Measurements from ENCODE around the gene RSF1. TPM values are rescaled to one million over a fixed set of nuclear protein-coding genes. Genes with fewer than 3 reads are reported as not detected.
"Not testable (repeated sequence)": the region's sequence is repeated elsewhere in the genome, so short reads cannot be mapped to it uniquely, and the experiment has no call there.

RSF1 gene
- total RNA-seq (100 to 1,000 TPM; 107 to 112 TPM), polyA plus RNA-seq (10 to 100 TPM; 30.6 to 33.0 (median 32.5) TPM), total RNA-seq (63.5 to 192 (median 144) reads per million in 6 experiments)

GRCh38 chr11:77820565-77821348 is at the start of gene RSF1, which contains the start of gene AAMDC:
Gene RSF1, minus strand, starts transcription at chr11:77820722. Its CDS starts 8 bp downstream, at chr11:77820714.
Gene AAMDC, plus strand, starts transcription at chr11:77821144. Its CDS starts 21,353 bp downstream, at chr11:77842497.
- ATAC-seq (peak; percentile 79 to 87), DNase-seq (peak; percentile 89 to 98 (median 97))
- Mint-ChIP-seq H3K4me3 (peak within 1 kb of the TSS; percentile 87 to 100 (median 100)), H3K27ac (peak within 1 kb of the TSS; percentile 92 to 99 (median 98)), H3K36me3 (peaks cover 0 to 10% (median 0%) of the 10 kb centered on the region in 3 donors), H3K27me3 (no peaks in the 10 kb centered on the region), H3K9me3 (no peaks in the 10 kb centered on the region), H3K4me1 (peaks cover 20 to 49% (median 41%) of the 10 kb centered on the region in 4 donors)
- POLR2A ChIA-PET: interaction anchor here (1.0 to 2.3 kb wide), 4 partner anchors 13 to 259 kb away, joined by 3 to 35 read pairs (median 4); partner anchors contain the start of genes INTS4 and NDUFC2

GRCh38 chr11:77868744-77869143 is 48.2 kb upstream of the RSF1 start:
- no peaks in the 10 kb centered on the region for H3K9me3 Mint-ChIP-seq
- H3K36me3 Mint-ChIP-seq: peaks cover 0 to 37% (median 22%) of the 10 kb centered on the region in 3 donors

GRCh38 chr11:77866336-77866735 is 45.8 kb upstream of the RSF1 start:
- H3K27ac Mint-ChIP-seq: peak overlapping the region in 1 of 10 donors; percentile 29
- no peak overlapping the region for H3K4me3 Mint-ChIP-seq
- peaks cover 0 to 26% (median 18%) of the 10 kb centered on the region in 3 donors for H3K36me3 Mint-ChIP-seq
- POLR2A ChIA-PET: no interaction called here
- H3K9me3 Mint-ChIP-seq: no peaks in the 10 kb centered on the region
- H3K4me1 Mint-ChIP-seq: no peaks in the 10 kb centered on the region
- no peak for DNase-seq
- no peaks in the 10 kb centered on the region for H3K27me3 Mint-ChIP-seq
- ATAC-seq: no peak

More at GRCh38 chr11:77868744-77869143, 48.2 kb upstream of the RSF1 start:
- Mint-ChIP-seq H3K27me3 (no peaks in the 10 kb centered on the region), H3K4me1 (no peaks in the 10 kb centered on the region), H3K27ac (no peak overlapping the region), H3K4me3 (no peak overlapping the region)
- no peak for DNase-seq
- no peak for ATAC-seq
- POLR2A ChIA-PET: no interaction called here

GRCh38 chr11:77865805-77866204 is 45.3 kb upstream of the RSF1 start:
- peak overlapping the region in 2 of 10 donors; percentile 29 to 61 for H3K27ac Mint-ChIP-seq
- DNase-seq (no peak), ATAC-seq (no peak)
- no peak overlapping the region for H3K4me3 Mint-ChIP-seq
- no peaks in the 10 kb centered on the region for H3K4me1 Mint-ChIP-seq
- POLR2A ChIA-PET: no interaction called here
- no peaks in the 10 kb centered on the region for H3K9me3 Mint-ChIP-seq
- no peaks in the 10 kb centered on the region for H3K27me3 Mint-ChIP-seq
- peaks cover 0 to 24% (median 18%) of the 10 kb centered on the region in 3 donors for H3K36me3 Mint-ChIP-seq

- H3K9me3 Mint-ChIP-seq, H3K27me3 Mint-ChIP-seq, DNase-seq, H3K4me1 Mint-ChIP-seq, H3K27ac Mint-ChIP-seq, POLR2A ChIA-PET, ATAC-seq, H3K4me3 Mint-ChIP-seq: not testable (repeated sequence)
- H3K36me3 Mint-ChIP-seq: peaks cover 6 to 13% (median 9%) of the 10 kb centered on the region in 3 donors
These were observed 40.9 kb upstream of the RSF1 start for GRCh38 chr11:77861444-77861843.

- peaks cover 0 to 29% (median 11%) of the 10 kb centered on the region in 9 donors for H3K9me3 Mint-ChIP-seq
- peaks cover 18 to 44% (median 34%) of the 10 kb centered on the region in 3 donors for H3K36me3 Mint-ChIP-seq
- H3K4me3 Mint-ChIP-seq, POLR2A ChIA-PET, H3K27me3 Mint-ChIP-seq, ATAC-seq, H3K27ac Mint-ChIP-seq, H3K4me1 Mint-ChIP-seq, DNase-seq: not testable (repeated sequence)
These were observed 37.5 kb upstream of the RSF1 start for GRCh38 chr11:77857906-77858457.

- peaks cover 0 to 29% (median 12%) of the 10 kb centered on the region in 9 donors for H3K9me3 Mint-ChIP-seq
- no peaks in the 10 kb centered on the region for H3K27me3 Mint-ChIP-seq
- H3K4me3 Mint-ChIP-seq: no peak overlapping the region
- POLR2A ChIA-PET: no interaction called here
- peaks cover 0 to 2% (median 0%) of the 10 kb centered on the region in 4 donors for H3K4me1 Mint-ChIP-seq
- ATAC-seq (no peak), DNase-seq (no peak)
- H3K27ac Mint-ChIP-seq: no peak overlapping the region
- H3K36me3 Mint-ChIP-seq: peaks cover 18 to 53% (median 46%) of the 10 kb centered on the region in 3 donors
These were observed 34.3 kb upstream of the RSF1 start for GRCh38 chr11:77854838-77855237.

- H3K36me3 Mint-ChIP-seq: peaks cover 17 to 68% (median 64%) of the 10 kb centered on the region in 3 donors
- no peak overlapping the region for H3K4me3 Mint-ChIP-seq
- peaks cover 0 to 27% (median 8%) of the 10 kb centered on the region in 9 donors for H3K9me3 Mint-ChIP-seq
- POLR2A ChIA-PET: no interaction called here
- H3K27ac Mint-ChIP-seq: no peak overlapping the region
- H3K27me3 Mint-ChIP-seq: no peaks in the 10 kb centered on the region
- ATAC-seq: no peak
- no peaks in the 10 kb centered on the region for H3K4me1 Mint-ChIP-seq
- DNase-seq: no peak
These were observed 31.0 kb upstream of the RSF1 start for GRCh38 chr11:77851503-77851902.

GRCh38 chr11:77843700-77844099 is 23.2 kb upstream of the RSF1 start:
- H3K4me3 Mint-ChIP-seq, H3K27me3 Mint-ChIP-seq, DNase-seq, POLR2A ChIA-PET, ATAC-seq, H3K4me1 Mint-ChIP-seq, H3K27ac Mint-ChIP-seq: not testable (repeated sequence)
- peaks cover 32 to 64% (median 61%) of the 10 kb centered on the region in 3 donors for H3K36me3 Mint-ChIP-seq
- peaks cover 9 to 31% (median 21%) of the 10 kb centered on the region in 9 donors for H3K9me3 Mint-ChIP-seq

- Mint-ChIP-seq H3K27ac (no peak overlapping the region), H3K4me3 (no peak overlapping the region), H3K4me1 (no peaks in the 10 kb centered on the region), H3K27me3 (no peaks in the 10 kb centered on the region), H3K9me3 (peaks cover 9 to 31% (median 21%) of the 10 kb centered on the region in 9 donors), H3K36me3 (peaks cover 32 to 57% (median 50%) of the 10 kb centered on the region in 3 donors)
- DNase-seq (no peak), ATAC-seq (no peak)
- POLR2A ChIA-PET: no interaction called here
These were observed 22.1 kb upstream of the RSF1 start for GRCh38 chr11:77842441-77843121.

GRCh38 chr11:77833302-77833701 is 12.8 kb upstream of the RSF1 start:
- H3K27ac Mint-ChIP-seq: no peak overlapping the region
- peaks cover 0 to 5% (median 0%) of the 10 kb centered on the region in 3 donors for H3K36me3 Mint-ChIP-seq
- peaks cover 0 to 4% (median 0%) of the 10 kb centered on the region in 9 donors for H3K9me3 Mint-ChIP-seq
- DNase-seq (no peak), ATAC-seq (no peak)
- no peak overlapping the region for H3K4me3 Mint-ChIP-seq
- H3K4me1 Mint-ChIP-seq: peaks cover 1 to 7% (median 4%) of the 10 kb centered on the region in 4 donors
- POLR2A ChIA-PET: interaction anchor here (0.7 kb wide), 1 partner anchor 14 kb away, joined by 3 read pairs; the partner anchor contains the start of gene RSF1
- H3K27me3 Mint-ChIP-seq: no peaks in the 10 kb centered on the region

- POLR2A ChIA-PET: no interaction called here
- DNase-seq: no peak
- Mint-ChIP-seq H3K4me1 (peaks cover 1 to 7% (median 4%) of the 10 kb centered on the region in 4 donors), H3K36me3 (peaks cover 0 to 5% (median 0%) of the 10 kb centered on the region in 3 donors), H3K27me3 (no peaks in the 10 kb centered on the region), H3K4me3 (no peak overlapping the region), H3K27ac (no peak overlapping the region), H3K9me3 (peaks cover 0 to 4% (median 0%) of the 10 kb centered on the region in 9 donors)
- no peak for ATAC-seq
These were observed 8.4 kb upstream of the RSF1 start for GRCh38 chr11:77828926-77829325.

Data from naive thymus-derived CD8-positive, alpha-beta T cell (primary cell).